CD4-positive, alpha-beta T cell (primary cell): Measurements from ENCODE around the gene KCNC4. TPM values are rescaled to one million over a fixed set of nuclear protein-coding genes. Genes with fewer than 3 reads are reported as not detected.

ENCODE experiments used
- ATAC-seq: fragments of 200-7000 bp; cut with Tn5 transposase; one replicate; pipeline ENCODE4 v1.10.0; 2022; ENCODE audit warnings: mild to moderate bottlenecking; ENCODE audit not compliant: poor library complexity
- CTCF ChIA-PET: fragments of 350-600 bp; sonication (Branson Sonifier 250); formaldehyde crosslinking; loops from one replicate; lab custom pipeline; 2021; ENCODE audit warnings: antibody characterized with exemption, inconsistent platforms; lab: Charles Lee
- POLR2A ChIA-PET: fragments of 350-600 bp; sonication (Branson Sonifier 250); formaldehyde crosslinking; loops from one replicate; lab custom pipeline; 2021; ENCODE audit warnings: antibody characterized with exemption, inconsistent platforms; lab: Charles Lee
- DNase-seq, 14 experiments: peaks; one replicate each; pipeline ENCODE4 v3.0.0-alpha.2; 2013 to 2020; ENCODE audit warnings: mixed read lengths in 2 of 14
- H3K27ac ChIP-seq, 2 donors: one replicate each; pipeline versions ENCODE4 v1.5.1 to v1.7.0; 2013; ENCODE audit warnings: low read length in 2 of 2, low read depth in 1 of 2, mild to moderate bottlenecking in 1 of 2
- H3K27me3 ChIP-seq, 2 experiments: 1 replicate in 1 of 2; 2 replicates in 1 of 2; pipeline versions ENCODE4 v1.6.1 to v1.7.0; 2013; ENCODE audit warnings: low read length in 2 of 2, control low read depth in 1 of 2, mild to moderate bottlenecking in 1 of 2, moderate library complexity in 1 of 2; ENCODE audit not compliant: insufficient read depth in 2 of 2, control insufficient read depth in 1 of 2
- H3K36me3 ChIP-seq: one replicate; pipeline ENCODE4 v1.6.1; 2013; ENCODE audit warnings: low read length, control low read depth; ENCODE audit not compliant: insufficient read depth
- H3K4me1 ChIP-seq: one replicate; pipeline ENCODE4 v1.6.1; 2013; ENCODE audit warnings: low read length, control low read depth; ENCODE audit not compliant: insufficient read depth
- H3K4me3 ChIP-seq: one replicate; pipeline ENCODE4 v1.5.1; 2013; ENCODE audit warnings: mild to moderate bottlenecking, low read length, moderate library complexity
- H3K9me3 ChIP-seq, 2 experiments: 1 replicate in 1 of 2; 2 replicates in 1 of 2; pipeline versions ENCODE4 v1.6.1 to v1.7.0; 2013; ENCODE audit warnings: low read length in 2 of 2, mild to moderate bottlenecking in 2 of 2, control low read depth in 1 of 2, moderate library complexity in 1 of 2; ENCODE audit not compliant: control insufficient read depth in 1 of 2, insufficient read depth in 1 of 2
- H3K27ac Mint-ChIP-seq: one replicate; pipeline ENCODE4 v1.8.0; 2020; ENCODE audit warnings: mixed read lengths
- H3K27me3 Mint-ChIP-seq: one replicate; pipeline ENCODE4 v1.8.0; 2021; ENCODE audit warnings: mixed read lengths
- H3K36me3 Mint-ChIP-seq: one replicate; pipeline ENCODE4 v1.8.0; 2021; ENCODE audit warnings: low read depth, mixed read lengths
- H3K4me1 Mint-ChIP-seq: one replicate; pipeline ENCODE4 v1.8.0; 2021; ENCODE audit warnings: low read depth, mixed read lengths
- H3K4me3 Mint-ChIP-seq: one replicate; pipeline ENCODE4 v1.8.0; 2020; ENCODE audit warnings: mild to moderate bottlenecking, mixed read lengths
- H3K9me3 Mint-ChIP-seq: one replicate; pipeline ENCODE4 v1.8.0; 2020; ENCODE audit warnings: mixed read lengths
- CTCF ChIP-seq: fragments of 200-600 bp; IDR thresholded peaks from one replicate; pipeline ENCODE4 v1.8.0; 2022; ENCODE audit warnings: antibody characterized with exemption, mild to moderate bottlenecking
- intact Hi-C, 2 experiments: fragments of 100-400 bp; cut with DNase I in 1 of 2; cut with micrococcal nuclease in 1 of 2; formaldehyde crosslinking; loops; one replicate each; pipeline versions ENCODE4 v1.15.1 to v1.9.0; 2023 to 2025; cut with DNase I, micrococcal nuclease
- total RNA-seq, 174 experiments: library from RNA in 2 of 174; stranded (reverse) in 2 of 174; gene quantifications; one replicate each; pipeline ENCODE4 v1.2.3 and lab custom pipeline; 2021 to 2026

The KCNC4 gene
- total RNA-seq, 2 experiments from 2014 or later = 16.5 to 17.7 TPM

- Mint-ChIP-seq H3K9me3 (no peaks in the 10 kb centered on the region), H3K36me3 (no peaks in the 10 kb centered on the region), H3K27ac (no peak overlapping the region), H3K4me1 (peaks cover 54% of the 10 kb centered on the region), H3K27me3 (no peaks in the 10 kb centered on the region), H3K4me3 (no peak overlapping the region)
- POLR2A ChIA-PET = interaction anchor here (1.0 to 4.4 kb wide), 3 partner anchors 107 to 255 kb away, joined by 4 to 41 read pairs (median 18); no protein-coding TSS in a partner anchor
- no peak for TF ChIP-seq CTCF
- Histone ChIP-seq H3K27ac (no peak overlapping the region), H3K4me1 (peaks cover 35% of the 10 kb centered on the region), H3K36me3 (no peaks in the 10 kb centered on the region), H3K4me3 (no peak overlapping the region), H3K9me3 (no peaks in the 10 kb centered on the region), H3K27me3 (no peaks in the 10 kb centered on the region)
- no peak for DNase-seq
- ATAC-seq = no peak
- CTCF ChIA-PET = interaction anchor here (4.4 to 7.3 kb wide), 3 partner anchors 9 to 107 kb away, joined by 32 to 123 read pairs (median 60); no protein-coding TSS in a partner anchor
- intact Hi-C loops = loop anchor here (5.0 to 10.0 kb wide), 4 partner anchors 59 to 577 kb away; no protein-coding TSS in a partner anchor
Observed at GRCh38 chr1:110205591-110206155, 4.4 kb upstream of the KCNC4 start.

- Mint-ChIP-seq H3K4me3 (no peak overlapping the region), H3K4me1 (peaks cover 58% of the 10 kb centered on the region)
Observed at GRCh38 chr1:110206261-110206920, 3.7 kb upstream of the KCNC4 start.

More at GRCh38 chr1:110206261-110206920, 3.7 kb upstream of the KCNC4 start:
- H3K9me3 Mint-ChIP-seq = no peaks in the 10 kb centered on the region
- Histone ChIP-seq H3K27ac (no peak overlapping the region), H3K4me3 (no peak overlapping the region), H3K27me3 (no peaks in the 10 kb centered on the region), H3K36me3 (no peaks in the 10 kb centered on the region), H3K4me1 (peaks cover 41% of the 10 kb centered on the region), H3K9me3 (no peaks in the 10 kb centered on the region)
- CTCF ChIA-PET = interaction anchor here (1.6 to 7.3 kb wide), 6 partner anchors 9 to 289 kb away, joined by 5 to 123 read pairs (median 36); partner anchors contain the start of gene RBM15
- H3K27me3 Mint-ChIP-seq = no peaks in the 10 kb centered on the region
- ATAC-seq = no peak
- no peak for TF ChIP-seq CTCF
- no peak overlapping the region for H3K27ac Mint-ChIP-seq
- POLR2A ChIA-PET = interaction anchor here (1.0 to 6.9 kb wide), 4 partner anchors 106 to 254 kb away, joined by 5 to 199 read pairs (median 30); partner anchors contain the start of genes LAMTOR5 and RBM15
- intact Hi-C loops = loop anchor here (5.0 to 10.0 kb wide), 4 partner anchors 58 to 576 kb away; no protein-coding TSS in a partner anchor
- no peak for DNase-seq
- H3K36me3 Mint-ChIP-seq = no peaks in the 10 kb centered on the region
